Measurements from ENCODE around the gene PLB1. TPM values are rescaled to one million over a fixed set of nuclear protein-coding genes. Genes with fewer than 3 reads are reported as not detected.

The PLB1 gene
- total RNA-seq, 1 experiment from 2014 or later = 0.44 TPM

- DNase-seq (ENCODE audit: low spot score) = no peak
- Mint-ChIP-seq H3K4me1 (peaks cover 43% of the 10 kb centered on the region), H3K27me3 (ENCODE audit: low read depth) (no peaks in the 10 kb centered on the region; the same call in 1 of the 2 replicates), H3K36me3 (no peaks in the 10 kb centered on the region), H3K27ac (no peak overlapping the region), H3K4me3 (no peak overlapping the region), H3K9me3 (no peaks in the 10 kb centered on the region)
- CTCF ChIA-PET = interaction anchor here (1.0 to 2.2 kb wide), 9 partner anchors 9 to 168 kb away, joined by 3 to 14 read pairs (median 6); partner anchors contain the start of gene PPP1CB
- POLR2A ChIA-PET = interaction anchor here (1.2 kb wide), 1 partner anchor 131 kb away, joined by 3 read pairs; the partner anchor contains the start of gene PPP1CB
- TF ChIP-seq PRDM15 (CRISPR knock-in tag; IDR thresholded peaks at IDR 0.05) (no peak), FOXK1 (CRISPR knock-in tag; IDR thresholded peaks at IDR 0.05) (no peak), ZNF281 (CRISPR knock-in tag; IDR thresholded peaks at IDR 0.05) (no peak), NR1H2 (CRISPR knock-in tag; IDR thresholded peaks at IDR 0.05) (no peak), HMGXB4 (CRISPR knock-in tag; IDR thresholded peaks at IDR 0.05) (no peak), GRHL2 (CRISPR knock-in tag; IDR thresholded peaks at IDR 0.05; ENCODE audit: insufficient replicate concordance, severe bottlenecking) (no peak), NFATC4 (CRISPR knock-in tag; IDR thresholded peaks at IDR 0.05) (no peak), ETV6 (CRISPR knock-in tag; IDR thresholded peaks at IDR 0.05) (no peak), OVOL2 (CRISPR knock-in tag; IDR thresholded peaks at IDR 0.05; ENCODE audit: borderline replicate concordance) (no peak), E2F1 (CRISPR knock-in tag; IDR thresholded peaks at IDR 0.05) (no peak), JUN (CRISPR knock-in tag; IDR thresholded peaks at IDR 0.05) (no peak), USF2 (CRISPR knock-in tag; IDR thresholded peaks at IDR 0.05) (no peak), ZBTB43 (CRISPR knock-in tag; IDR thresholded peaks at IDR 0.05) (no peak), ZNF317 (CRISPR knock-in tag; IDR thresholded peaks at IDR 0.05; ENCODE audit: borderline replicate concordance, low read depth) (no peak), ZNF263 (CRISPR knock-in tag; IDR thresholded peaks at IDR 0.05; ENCODE audit: low read depth) (no peak), PRRX2 (CRISPR knock-in tag; IDR thresholded peaks at IDR 0.05) (no peak), NR2C2 (CRISPR knock-in tag; IDR thresholded peaks at IDR 0.05) (no peak), ZNF425 (CRISPR knock-in tag; conservative IDR thresholded peaks at IDR 0.05) (no peak)
- no peak for ATAC-seq
Measured at GRCh38 chr2:28620801-28621171, 124.9 kb downstream of the PLB1 start.
